Stimulated activated CD8-positive, alpha-beta memory T cell treated with anti-CD3 and anti-CD28 coated beads, Interleukin-4, amount 100 ng/mL, for 1 hour (primary cell): ENCODE measurements around the gene TGDS.
A peak's percentile ranks its signal among the peaks of the same experiment; 100 is the strongest.

Experiments used
- DNase-seq, 2 donors: peaks; one replicate each; pipeline ENCODE4 v3.0.0-alpha.2; 2020; ENCODE audit warnings: low read depth in 2 of 2, low spot score in 1 of 2

TGDS gene

DNA sequence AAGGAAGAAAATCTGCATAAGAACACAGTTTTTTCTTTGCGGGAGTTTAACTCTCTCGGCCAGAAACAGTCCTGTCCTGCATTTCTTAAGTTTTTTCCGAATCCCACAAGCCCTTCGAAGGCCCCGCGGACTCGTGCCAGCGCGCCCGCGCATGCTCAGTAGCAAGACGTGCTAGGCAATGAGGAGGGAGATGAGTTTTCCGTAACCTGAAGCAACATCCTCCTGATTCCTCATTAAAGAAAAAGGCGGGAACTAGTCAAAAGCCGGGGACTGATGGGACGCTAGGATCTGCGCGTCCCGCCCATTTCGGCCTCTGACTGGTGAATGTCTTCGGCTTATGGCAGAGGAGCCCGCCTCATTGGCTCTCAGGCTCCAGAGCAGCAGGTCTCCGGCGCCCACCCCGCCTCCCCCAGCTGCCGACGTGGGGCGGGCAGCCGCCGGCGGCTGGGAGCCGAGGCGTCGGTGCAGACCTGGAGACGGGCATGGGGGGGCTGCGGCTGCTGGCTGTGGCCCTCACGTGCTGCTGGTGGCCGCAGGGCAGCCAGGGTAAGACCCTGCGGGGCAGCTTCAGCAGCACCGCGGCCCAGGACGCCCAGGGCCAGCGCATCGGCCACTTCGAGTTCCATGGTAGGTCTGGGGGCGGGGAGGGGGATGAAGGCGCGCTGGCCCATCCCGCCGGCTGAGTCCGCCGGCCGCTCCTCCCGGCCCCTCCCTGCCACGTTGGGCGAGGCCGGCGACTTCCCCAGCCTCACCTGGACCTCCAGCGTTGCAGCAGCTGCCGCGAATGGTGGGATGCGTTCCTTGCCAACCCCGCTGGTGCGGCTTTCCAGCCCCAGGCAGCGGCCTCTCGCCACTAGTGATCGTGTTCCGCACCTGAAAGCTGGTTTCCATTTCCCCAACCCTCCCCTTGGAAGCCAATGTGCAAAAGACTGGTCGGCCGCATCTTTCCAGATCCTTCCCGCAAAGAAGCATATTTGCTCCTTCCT lies 5.8 kb upstream of the TGDS start, which contains the start of gene GPR180:
GPR180 (plus strand) TSS at position 412 of the 986 bp plus-strand sequence; CDS start at position 483, 71 bp downstream.
- DNase-seq: peak; percentile 67 to 68

- DNase-seq: no peak
Observed at GRCh38 chr13:94599877-94600276, 3.9 kb upstream of the TGDS start.

DNA sequence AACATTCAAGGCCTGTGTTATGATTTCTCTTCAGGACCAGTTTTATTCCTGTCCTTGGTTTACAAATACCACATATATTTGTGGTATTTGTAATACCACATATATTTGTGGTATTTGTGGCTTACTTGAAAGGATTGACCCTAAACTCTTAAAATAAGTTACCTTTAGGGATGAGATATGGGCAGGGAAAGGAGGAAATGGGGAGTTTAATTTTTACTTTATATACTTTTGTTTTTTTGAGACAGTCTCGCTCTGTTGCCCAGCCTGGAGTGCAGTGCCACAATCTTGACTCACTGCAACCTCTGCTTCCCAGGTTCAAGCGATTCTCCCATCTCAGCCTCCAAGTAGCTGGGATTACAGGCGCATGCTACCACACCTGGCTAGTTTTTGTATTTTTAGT lies 2.3 kb upstream of the TGDS start:
- DNase-seq: no peak

GRCh38 chr13:94596575-94596971 lies 621 bp upstream of the TGDS start:
- DNase-seq: no peak

- no peak for DNase-seq
Observed at GRCh38 chr13:94595001-94595949, 677 bp downstream of the TGDS start.

- no peak for DNase-seq
Observed at GRCh38 chr13:94590744-94591143, 5.2 kb downstream of the TGDS start.

- DNase-seq: no peak
Observed at GRCh38 chr13:94588541-94588940, 7.4 kb downstream of the TGDS start.

DNA sequence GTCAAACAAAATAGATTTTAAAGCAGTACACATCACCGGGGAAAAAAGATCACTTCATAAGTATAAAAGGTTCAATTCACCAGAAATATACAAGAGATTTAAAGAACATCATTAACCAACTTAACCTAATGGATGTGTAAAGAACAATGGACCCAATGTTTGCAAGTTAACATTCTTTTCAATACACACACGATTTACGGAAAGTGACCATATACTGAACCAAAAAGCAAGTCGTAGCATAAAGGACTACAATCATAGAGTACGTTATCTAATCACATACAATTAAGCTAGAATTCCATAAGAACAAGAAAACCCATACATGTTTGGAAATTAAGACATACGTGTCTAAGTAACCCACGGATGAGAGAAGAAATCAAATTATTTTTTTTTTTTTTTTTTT lies 9.6 kb downstream of the TGDS start:
- DNase-seq: no peak

DNA sequence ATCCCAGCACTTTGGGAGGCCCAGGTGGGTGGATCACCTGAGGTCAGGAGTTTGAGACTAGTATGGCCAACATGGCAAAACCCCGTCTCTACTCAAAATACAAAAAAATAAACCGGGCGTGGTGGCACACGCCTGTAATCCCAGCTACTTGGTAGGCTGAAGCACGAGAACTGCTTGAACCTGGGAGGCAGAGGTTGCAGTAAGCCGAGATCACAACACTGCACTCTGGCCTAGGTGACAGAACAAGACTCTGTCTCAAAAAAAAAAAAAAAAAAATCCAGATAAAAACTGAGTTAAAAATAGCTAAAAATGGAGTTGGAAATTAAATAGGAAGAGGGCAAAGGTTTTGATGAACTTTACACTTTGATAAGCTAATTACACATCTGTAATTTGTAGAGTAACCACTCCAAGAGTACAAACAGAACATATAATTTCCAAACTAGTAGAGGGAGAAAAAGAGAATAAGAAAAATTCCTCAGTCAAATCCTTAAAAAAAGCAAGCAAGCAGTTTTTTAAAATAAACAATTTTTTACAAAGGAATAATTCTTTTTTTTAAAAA lies 10.3 kb downstream of the TGDS start:
- no peak for DNase-seq

- no peak for DNase-seq
Observed at GRCh38 chr13:94583926-94584325, 12.0 kb downstream of the TGDS start.

- DNase-seq: no peak
Observed at GRCh38 chr13:94579063-94579462, 16.9 kb downstream of the TGDS start.

DNA sequence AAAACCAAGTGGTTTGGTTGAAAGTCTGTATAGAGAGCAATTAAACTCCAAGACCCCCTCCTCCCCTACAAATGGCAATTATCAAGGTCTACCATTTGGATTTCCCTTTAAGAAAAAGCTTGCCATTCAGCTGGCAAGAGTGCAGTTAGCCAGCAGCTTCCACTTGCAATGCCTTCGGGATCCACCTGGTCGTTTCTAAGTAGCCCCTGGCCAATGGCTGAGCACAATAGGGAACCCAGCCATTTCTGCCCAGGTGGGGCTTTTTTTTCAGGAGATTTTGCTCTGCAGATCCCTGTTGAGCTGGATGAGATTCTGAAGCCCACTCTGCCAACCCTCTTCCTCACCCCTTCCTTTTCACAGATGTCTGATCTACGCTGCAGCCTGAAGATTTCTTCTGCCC lies 26.3 kb downstream of the TGDS start:
- no peak for DNase-seq

DNA sequence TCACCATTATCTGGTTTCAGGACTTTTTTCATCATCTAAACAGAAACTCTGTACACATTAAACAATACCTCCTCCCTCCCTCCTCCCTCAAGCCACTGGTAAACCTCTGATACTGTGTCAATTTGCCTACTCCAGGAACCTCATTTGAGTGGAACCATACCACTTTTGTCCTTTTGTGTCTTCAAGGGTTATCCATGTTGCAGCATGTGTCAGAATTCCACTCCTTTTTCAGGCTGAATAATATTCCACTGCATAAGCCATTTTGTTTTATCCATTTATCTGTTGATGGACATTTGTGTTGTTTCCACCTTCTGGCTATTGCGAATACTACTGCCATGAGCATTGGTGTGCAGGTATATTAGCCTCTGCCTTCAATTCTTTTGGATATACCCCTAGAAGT lies 27.5 kb downstream of the TGDS start:
- DNase-seq: no peak

GRCh38 chr13:94567581-94567980 lies 28.4 kb downstream of the TGDS start:
- no peak for DNase-seq

DNA sequence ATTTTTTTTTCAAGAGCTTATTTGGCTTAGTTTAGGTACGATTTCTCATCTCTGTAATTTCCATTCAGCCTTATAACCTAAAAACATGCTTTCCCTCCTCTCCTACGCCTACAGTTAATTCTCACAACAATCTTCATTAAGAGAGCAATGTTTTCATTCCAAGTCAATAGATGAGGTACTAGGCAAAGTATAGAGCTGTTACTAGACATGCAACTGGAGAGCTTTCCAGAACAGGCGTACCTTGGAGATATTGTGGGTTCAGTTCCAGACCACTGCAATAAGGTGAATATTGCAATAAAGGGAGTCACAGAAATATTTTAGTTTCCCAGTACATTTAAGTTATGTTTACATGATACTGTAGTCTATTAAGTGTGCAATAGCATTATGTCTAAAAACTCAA lies 34.8 kb downstream of the TGDS start:
- no peak for DNase-seq

GRCh38 chr13:94560116-94560515 lies 35.8 kb downstream of the TGDS start:
- DNase-seq: no peak

DNA sequence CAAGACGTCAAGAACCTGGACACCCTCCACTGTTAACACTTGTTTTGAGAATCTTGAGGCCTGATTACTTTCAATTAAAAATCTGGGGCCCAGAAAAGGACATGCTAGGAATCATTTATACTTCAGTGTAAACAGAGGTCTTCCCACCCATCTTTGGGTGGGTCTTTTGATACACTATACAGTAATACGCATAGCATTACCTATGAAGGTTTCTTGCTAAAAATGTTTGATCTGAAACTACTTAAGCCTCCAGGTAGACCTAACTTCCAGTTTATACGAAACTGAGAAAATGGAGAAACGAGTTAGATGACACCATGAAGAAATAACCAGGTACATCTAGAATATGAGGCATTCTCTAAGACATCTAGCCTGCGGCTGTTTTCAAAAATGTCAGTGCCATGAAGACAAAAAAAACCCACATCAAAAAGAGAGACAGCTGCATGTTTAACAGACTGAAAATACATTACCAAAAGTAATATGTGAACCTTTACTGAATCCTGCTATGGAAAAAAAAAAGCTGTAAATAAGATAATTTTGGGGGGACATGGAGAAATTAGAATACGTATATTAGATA lies 36.6 kb downstream of the TGDS start:
- no peak for DNase-seq

DNA sequence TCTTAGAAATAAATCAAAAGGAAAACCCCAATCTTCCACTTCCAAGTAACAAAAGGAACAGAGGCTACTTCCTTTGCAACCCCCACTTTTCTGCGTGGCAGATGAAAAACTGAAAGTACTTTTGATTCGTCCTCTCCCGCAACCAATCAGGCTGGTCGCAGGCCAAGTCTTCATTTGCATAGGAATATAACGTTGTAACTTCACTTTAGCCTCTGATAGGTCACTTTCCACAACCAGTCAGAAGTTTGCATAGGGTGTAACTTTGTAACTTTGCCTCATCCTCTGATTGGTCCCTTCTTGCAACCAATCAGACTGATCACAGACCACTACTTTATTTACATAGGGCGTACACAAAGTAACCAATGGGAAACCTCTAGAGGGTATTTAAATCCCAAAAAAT lies 37.2 kb downstream of the TGDS start:
- no peak for DNase-seq

DNA sequence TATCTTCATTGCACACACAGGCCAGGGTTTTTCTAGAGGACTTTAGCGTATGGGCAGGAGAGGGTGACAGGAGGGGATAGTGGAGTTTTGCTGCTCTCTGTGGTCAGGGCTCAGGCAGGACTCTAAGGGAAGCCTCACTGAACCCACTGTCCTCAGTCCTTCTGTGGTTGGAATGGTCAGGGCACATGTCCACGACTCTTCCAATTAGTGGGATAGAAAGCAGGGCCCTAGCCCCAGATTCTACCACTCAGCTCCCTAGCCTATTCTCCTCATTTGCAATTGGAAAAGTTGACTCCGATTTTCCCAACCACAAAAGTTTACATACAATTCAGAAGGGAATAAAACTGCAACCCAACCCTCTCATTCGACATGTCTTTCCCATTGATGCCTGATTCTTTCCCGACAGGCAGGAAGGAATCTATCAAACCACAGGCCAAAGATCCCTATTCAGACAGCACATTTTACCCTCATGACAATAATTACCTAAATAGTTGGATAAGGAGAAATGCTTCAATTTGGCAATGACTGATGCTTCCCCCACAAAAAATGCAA lies 38.2 kb downstream of the TGDS start:
- DNase-seq: no peak

DNA sequence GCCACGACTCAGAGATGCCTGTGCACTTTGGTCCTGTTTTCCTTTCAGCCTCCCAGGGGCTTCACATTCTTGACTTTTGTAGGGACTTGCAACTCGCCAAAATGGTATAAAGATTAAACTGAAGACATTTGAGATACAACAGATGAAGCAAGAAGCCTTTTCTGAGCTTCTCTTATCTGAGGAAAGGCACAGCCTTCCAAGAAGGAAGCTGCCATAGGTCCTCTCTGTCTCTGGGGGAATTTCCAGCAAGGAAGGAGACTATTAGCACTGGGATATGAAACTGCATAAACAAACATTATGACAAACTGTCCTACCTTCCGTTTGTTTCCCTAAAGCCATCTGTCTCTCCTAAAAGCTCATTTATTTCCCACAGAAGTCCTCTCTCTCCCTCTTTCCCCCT lies 39.3 kb downstream of the TGDS start:
- DNase-seq: no peak

DNA sequence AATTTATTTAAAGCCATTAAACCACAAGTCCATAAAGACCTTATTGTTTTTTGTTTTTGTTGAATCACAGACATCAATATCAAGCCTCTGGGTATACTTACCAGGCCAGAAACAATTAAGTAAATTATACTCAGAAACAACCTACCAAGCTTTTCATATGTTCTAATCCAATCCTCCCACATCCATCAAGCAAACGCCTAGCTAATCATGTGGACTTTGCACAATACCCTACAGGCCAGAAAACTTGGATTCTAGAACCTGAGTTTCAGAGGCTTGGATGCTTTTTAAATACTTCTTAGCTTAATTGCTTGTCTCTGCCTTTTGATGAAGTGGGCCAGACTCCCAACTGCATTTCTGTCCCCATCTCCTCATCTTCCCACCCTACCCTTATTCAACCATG lies 39.9 kb downstream of the TGDS start:
- no peak for DNase-seq
